GM23338 (cell line): ENCODE data around the gene TLR1. TPM values are rescaled to one million over a fixed set of nuclear protein-coding genes. Genes with fewer than 3 reads are reported as not detected.

Experiments used
- ATAC-seq: fragments of 200-7000 bp; cut with Tn5 transposase; 3 replicates; pipeline ENCODE4 v1.9.1; 2020
- DNase-seq: peaks from one replicate; pipeline ENCODE4 v3.0.0-alpha.2; 2015; ENCODE audit warnings: low spot score
- H2AFZ ChIP-seq: fragments of 200-600 bp; sonication (generic); 2 replicates; pipeline ENCODE4 v1.8.0; 2016; ENCODE audit warnings: antibody characterized with exemption, mild to moderate bottlenecking, moderate library complexity
- H3F3A ChIP-seq: fragments of 200-600 bp; sonication (generic); replicated peaks from 2 replicates; pipeline ENCODE4 v1.8.0; 2017; ENCODE audit warnings: antibody characterized with exemption, mixed run types, low read depth
- H3K27ac ChIP-seq: fragments of 200-600 bp; sonication (generic); 2 replicates; pipeline ENCODE4 v1.6.1; 2016; ENCODE audit warnings: low read depth
- H3K27me3 ChIP-seq: fragments of 200-600 bp; sonication (generic); 2 replicates; pipeline ENCODE4 v1.8.0; 2016; ENCODE audit warnings: mild to moderate bottlenecking, mixed run types, moderate library complexity; ENCODE audit not compliant: insufficient read depth
- H3K36me3 ChIP-seq: fragments of 200-600 bp; sonication (generic); 2 replicates; pipeline ENCODE4 v1.8.0; 2016; ENCODE audit warnings: mild to moderate bottlenecking; ENCODE audit not compliant: insufficient read depth
- H3K4me1 ChIP-seq: fragments of 200-600 bp; sonication (generic); 2 replicates; pipeline ENCODE4 v1.8.0; 2016; ENCODE audit warnings: mild to moderate bottlenecking, moderate library complexity; ENCODE audit not compliant: insufficient read depth
- H3K4me2 ChIP-seq: fragments of 200-600 bp; sonication (generic); 2 replicates; pipeline ENCODE4 v1.7.1; 2017; ENCODE audit warnings: mixed run types
- H3K4me3 ChIP-seq: fragments of 200-600 bp; sonication (generic); 2 replicates; pipeline ENCODE4 v1.6.1; 2016; ENCODE audit warnings: mixed run types
- H3K79me2 ChIP-seq: fragments of 200-600 bp; sonication (generic); replicated peaks from 2 replicates; pipeline ENCODE4 v1.8.0; 2017; ENCODE audit warnings: mild to moderate bottlenecking; ENCODE audit not compliant: insufficient read depth
- H3K9me2 ChIP-seq: fragments of 200-600 bp; sonication (generic); 2 replicates; pipeline ENCODE4 v1.8.0; 2017; ENCODE audit not compliant: insufficient read depth
- H4K20me1 ChIP-seq: fragments of 200-600 bp; sonication (generic); replicated peaks from 2 replicates; pipeline ENCODE4 v1.8.0; 2017; ENCODE audit warnings: mild to moderate bottlenecking; ENCODE audit not compliant: insufficient read depth
- H3K27ac Mint-ChIP-seq: 2 replicates; pipeline ENCODE4 v1.8.0; 2020; ENCODE audit warnings: inconsistent platforms, mild to moderate bottlenecking, moderate library complexity, mixed read lengths
- H3K27me3 Mint-ChIP-seq: 3 replicates; pipeline ENCODE4 v1.8.0; 2022; ENCODE audit warnings: low read depth, mild to moderate bottlenecking, moderate library complexity, mixed read lengths, inconsistent platforms; ENCODE audit not compliant: insufficient read depth, poor library complexity
- H3K36me3 Mint-ChIP-seq: 3 replicates; pipeline ENCODE4 v1.8.0; 2021; ENCODE audit warnings: low read depth, mild to moderate bottlenecking, inconsistent platforms, moderate library complexity, mixed read lengths
- H3K4me1 Mint-ChIP-seq: 3 replicates; pipeline ENCODE4 v1.8.0; 2020; ENCODE audit warnings: mild to moderate bottlenecking, inconsistent platforms, mixed read lengths
- H3K4me3 Mint-ChIP-seq: 3 replicates; pipeline ENCODE4 v1.8.0; 2021; ENCODE audit warnings: moderate library complexity, mild to moderate bottlenecking, inconsistent platforms, mixed read lengths
- H3K9me3 Mint-ChIP-seq: 3 replicates; pipeline ENCODE4 v1.8.0; 2020; ENCODE audit warnings: moderate library complexity, mild to moderate bottlenecking, inconsistent platforms, mixed read lengths
- ETS1 ChIP-seq: IDR thresholded peaks from 2 replicates; pipeline ENCODE4 v1.6.1; 2016; ENCODE audit warnings: antibody characterized with exemption
- EZH2 ChIP-seq: fragments of 200-600 bp; sonication (generic); IDR thresholded peaks from one replicate; pipeline ENCODE4 v1.8.0; 2017; ENCODE audit warnings: antibody characterized with exemption, mild to moderate bottlenecking, low read depth; ENCODE audit not compliant: unreplicated experiment
- EZH2phosphoT487 ChIP-seq: fragments of 200-600 bp; sonication (generic); IDR thresholded peaks from one replicate; pipeline ENCODE4 v1.8.1; 2018; ENCODE audit warnings: antibody characterized with exemption; ENCODE audit not compliant: unreplicated experiment
- JUNB ChIP-seq: IDR thresholded peaks from one replicate; pipeline ENCODE4 v1.6.1; 2016; ENCODE audit warnings: antibody characterized with exemption; ENCODE audit not compliant: unreplicated experiment
- NANOG ChIP-seq: IDR thresholded peaks from 2 replicates; pipeline ENCODE4 v1.6.1; 2016; ENCODE audit warnings: antibody characterized with exemption, borderline replicate concordance
- POLR2AphosphoS5 ChIP-seq: IDR thresholded peaks from 2 replicates; pipeline ENCODE4 v1.6.1; 2016; ENCODE audit warnings: antibody characterized with exemption, low read depth
- REST ChIP-seq: IDR thresholded peaks from one replicate; pipeline ENCODE4 v1.6.1; 2018; ENCODE audit warnings: antibody characterized with exemption; ENCODE audit not compliant: unreplicated experiment
- STAT1 ChIP-seq: IDR thresholded peaks from one replicate; pipeline ENCODE4 v1.6.1; 2016; ENCODE audit warnings: antibody characterized with exemption; ENCODE audit not compliant: unreplicated experiment
- ZNF114 ChIP-seq: fragments of 250-450 bp; sonication (Bioruptor Pico); IDR thresholded peaks from 2 replicates; pipeline ENCODE4 v1.5.0; 2020; ENCODE audit warnings: mild to moderate bottlenecking, moderate library complexity
- ZNF462 ChIP-seq: fragments of 250-450 bp; sonication (Bioruptor Pico); IDR thresholded peaks from 2 replicates; pipeline ENCODE4 v1.5.0; 2020; ENCODE audit warnings: mild to moderate bottlenecking, moderate library complexity
- polyA plus RNA-seq: library from polyadenylated mRNA; unstranded; fragments of >200 nt; fragmentation: Nextera tagmentation; extraction: Ambion mirVana; gene quantifications from 2 replicates; pipeline ENCODE4 v1.2.1, GENCODE V29; 2016
- total RNA-seq: library from RNA; depleted of rRNA; stranded (reverse); fragments of >200 nt; shearing (Covaris generic); gene quantifications from 2 replicates; pipeline ENCODE4 v1.2.3, GENCODE V29; 2014

Gene TLR1
- total and polyA plus RNA-seq, 2 experiments from 2014 or later = 0.07 TPM; not detected in 1

- Histone ChIP-seq H3K4me2 (no peak overlapping the region), H3K79me2 (no peaks in the 10 kb centered on the region), H3K27me3 (no peaks in the 10 kb centered on the region), H3K9me2 (peaks cover 8% of the 10 kb centered on the region; the same call in 1 of the 2 replicates), H4K20me1 (no peaks in the 10 kb centered on the region), H2AFZ (no peak overlapping the region), H3K4me3 (no peak overlapping the region), H3F3A (no peaks in the 10 kb centered on the region), H3K36me3 (no peaks in the 10 kb centered on the region), H3K4me1 (no peaks in the 10 kb centered on the region), H3K27ac (no peak overlapping the region)
- ATAC-seq (no peak), DNase-seq (no peak)
- Mint-ChIP-seq H3K4me1 (peaks cover 4% of the 10 kb centered on the region; the same call in 2 of the 3 replicates), H3K27ac (no peak overlapping the region), H3K4me3 (no peak overlapping the region), H3K27me3 (peaks cover 4% of the 10 kb centered on the region), H3K36me3 (no peaks in the 10 kb centered on the region), H3K9me3 (peaks cover 3% of the 10 kb centered on the region; the same call in 2 of the 3 replicates)
- no peak for TF ChIP-seq EZH2
- TF ChIP-seq JUNB = no peak
- no peak for TF ChIP-seq EZH2phosphoT487
- TF ChIP-seq POLR2AphosphoS5 = no peak
- no peak for TF ChIP-seq NANOG
- no peak for TF ChIP-seq ETS1
Observed at GRCh38 chr4:38780833-38781484, 23.6 kb downstream of the TLR1 start.

- H3K9me2 ChIP-seq = 0 out of 2 replicates have a peak, but pooled peaks cover 8% of the 10 kb centered on the region
- Mint-ChIP-seq H3K4me1 (peaks cover 4% of the 10 kb centered on the region; the same call in 2 of the 3 replicates), H3K4me3 (no peak overlapping the region), H3K9me3 (peaks cover 3% of the 10 kb centered on the region; the same call in 2 of the 3 replicates), H3K27me3 (peaks cover 4% of the 10 kb centered on the region), H3K27ac (no peak overlapping the region), H3K36me3 (no peaks in the 10 kb centered on the region)
- no peaks in the 10 kb centered on the region for H3F3A ChIP-seq
- H3K4me3 ChIP-seq = no peak overlapping the region
- DNase-seq (no peak), ATAC-seq (no peak)
- no peaks in the 10 kb centered on the region for H4K20me1 ChIP-seq
- no peak overlapping the region for H2AFZ ChIP-seq
- no peak overlapping the region for H3K4me2 ChIP-seq
- H3K27ac ChIP-seq = no peak overlapping the region
- H3K27me3 ChIP-seq = no peaks in the 10 kb centered on the region
- H3K4me1 ChIP-seq = no peaks in the 10 kb centered on the region
- H3K79me2 ChIP-seq = no peaks in the 10 kb centered on the region
- no peaks in the 10 kb centered on the region for H3K36me3 ChIP-seq
- TF ChIP-seq ZNF114 (no peak), ETS1 (no peak), REST (no peak), ZNF462 (CRISPR knock-in tag) (no peak), STAT1 (no peak)
Observed at GRCh38 chr4:38779790-38780189, 24.8 kb downstream of the TLR1 start.
